GM23338 (cell line): ENCODE results near the gene CMPK2. TPM values are rescaled to one million over a fixed set of nuclear protein-coding genes. Genes with fewer than 3 reads are reported as not detected.

ENCODE experiments used
- ATAC-seq: fragments of 200-7000 bp; cut with Tn5 transposase; 3 replicates; pipeline ENCODE4 v1.9.1; 2020
- DNase-seq: peaks from one replicate; pipeline ENCODE4 v3.0.0-alpha.2; 2015; ENCODE audit warnings: low spot score
- H2AFZ ChIP-seq: fragments of 200-600 bp; sonication (generic); 2 replicates; pipeline ENCODE4 v1.8.0; 2016; ENCODE audit warnings: antibody characterized with exemption, mild to moderate bottlenecking, moderate library complexity
- H3F3A ChIP-seq: fragments of 200-600 bp; sonication (generic); replicated peaks from 2 replicates; pipeline ENCODE4 v1.8.0; 2017; ENCODE audit warnings: antibody characterized with exemption, mixed run types, low read depth
- H3K27ac ChIP-seq: fragments of 200-600 bp; sonication (generic); 2 replicates; pipeline ENCODE4 v1.6.1; 2016; ENCODE audit warnings: low read depth
- H3K27me3 ChIP-seq: fragments of 200-600 bp; sonication (generic); 2 replicates; pipeline ENCODE4 v1.8.0; 2016; ENCODE audit warnings: mild to moderate bottlenecking, mixed run types, moderate library complexity; ENCODE audit not compliant: insufficient read depth
- H3K36me3 ChIP-seq: fragments of 200-600 bp; sonication (generic); 2 replicates; pipeline ENCODE4 v1.8.0; 2016; ENCODE audit warnings: mild to moderate bottlenecking; ENCODE audit not compliant: insufficient read depth
- H3K4me1 ChIP-seq: fragments of 200-600 bp; sonication (generic); 2 replicates; pipeline ENCODE4 v1.8.0; 2016; ENCODE audit warnings: mild to moderate bottlenecking, moderate library complexity; ENCODE audit not compliant: insufficient read depth
- H3K4me2 ChIP-seq: fragments of 200-600 bp; sonication (generic); 2 replicates; pipeline ENCODE4 v1.7.1; 2017; ENCODE audit warnings: mixed run types
- H3K4me3 ChIP-seq: fragments of 200-600 bp; sonication (generic); 2 replicates; pipeline ENCODE4 v1.6.1; 2016; ENCODE audit warnings: mixed run types
- H3K79me2 ChIP-seq: fragments of 200-600 bp; sonication (generic); replicated peaks from 2 replicates; pipeline ENCODE4 v1.8.0; 2017; ENCODE audit warnings: mild to moderate bottlenecking; ENCODE audit not compliant: insufficient read depth
- H3K9me2 ChIP-seq: fragments of 200-600 bp; sonication (generic); 2 replicates; pipeline ENCODE4 v1.8.0; 2017; ENCODE audit not compliant: insufficient read depth
- H4K20me1 ChIP-seq: fragments of 200-600 bp; sonication (generic); replicated peaks from 2 replicates; pipeline ENCODE4 v1.8.0; 2017; ENCODE audit warnings: mild to moderate bottlenecking; ENCODE audit not compliant: insufficient read depth
- H3K27ac Mint-ChIP-seq: 2 replicates; pipeline ENCODE4 v1.8.0; 2020; ENCODE audit warnings: inconsistent platforms, mild to moderate bottlenecking, moderate library complexity, mixed read lengths
- H3K27me3 Mint-ChIP-seq: 3 replicates; pipeline ENCODE4 v1.8.0; 2022; ENCODE audit warnings: low read depth, mild to moderate bottlenecking, moderate library complexity, mixed read lengths, inconsistent platforms; ENCODE audit not compliant: insufficient read depth, poor library complexity
- H3K36me3 Mint-ChIP-seq: 3 replicates; pipeline ENCODE4 v1.8.0; 2021; ENCODE audit warnings: low read depth, mild to moderate bottlenecking, inconsistent platforms, moderate library complexity, mixed read lengths
- H3K4me1 Mint-ChIP-seq: 3 replicates; pipeline ENCODE4 v1.8.0; 2020; ENCODE audit warnings: mild to moderate bottlenecking, inconsistent platforms, mixed read lengths
- H3K4me3 Mint-ChIP-seq: 3 replicates; pipeline ENCODE4 v1.8.0; 2021; ENCODE audit warnings: moderate library complexity, mild to moderate bottlenecking, inconsistent platforms, mixed read lengths
- H3K9me3 Mint-ChIP-seq: 3 replicates; pipeline ENCODE4 v1.8.0; 2020; ENCODE audit warnings: moderate library complexity, mild to moderate bottlenecking, inconsistent platforms, mixed read lengths
- CREB1 ChIP-seq: fragments of 250-450 bp; sonication (Bioruptor Pico); IDR thresholded peaks from 2 replicates; pipeline ENCODE4 v1.5.0; 2020; ENCODE audit warnings: low read depth, mild to moderate bottlenecking, moderate library complexity
- EZH2 ChIP-seq: fragments of 200-600 bp; sonication (generic); IDR thresholded peaks from one replicate; pipeline ENCODE4 v1.8.0; 2017; ENCODE audit warnings: antibody characterized with exemption, mild to moderate bottlenecking, low read depth; ENCODE audit not compliant: unreplicated experiment
- EZH2phosphoT487 ChIP-seq: fragments of 200-600 bp; sonication (generic); IDR thresholded peaks from one replicate; pipeline ENCODE4 v1.8.1; 2018; ENCODE audit warnings: antibody characterized with exemption; ENCODE audit not compliant: unreplicated experiment
- POLR2AphosphoS5 ChIP-seq: IDR thresholded peaks from 2 replicates; pipeline ENCODE4 v1.6.1; 2016; ENCODE audit warnings: antibody characterized with exemption, low read depth
- STAT1 ChIP-seq: IDR thresholded peaks from one replicate; pipeline ENCODE4 v1.6.1; 2016; ENCODE audit warnings: antibody characterized with exemption; ENCODE audit not compliant: unreplicated experiment
- polyA plus RNA-seq: library from polyadenylated mRNA; unstranded; fragments of >200 nt; fragmentation: Nextera tagmentation; extraction: Ambion mirVana; gene quantifications from 2 replicates; pipeline ENCODE4 v1.2.1, GENCODE V29; 2016
- total RNA-seq: library from RNA; depleted of rRNA; stranded (reverse); fragments of >200 nt; shearing (Covaris generic); gene quantifications from 2 replicates; pipeline ENCODE4 v1.2.3, GENCODE V29; 2014
- TF ChIP-seq, protein P1 (sequence below), 2 experiments: fragments of 200-600 bp in 1 of 2; sonication (generic) in 1 of 2; conservative IDR thresholded peaks; 2 replicates each; pipeline versions ENCODE4 v1.5.1 to v1.6.1; 2016 to 2017; ENCODE audit warnings: antibody characterized with exemption in 2 of 2, low read depth in 2 of 2, mild to moderate bottlenecking in 2 of 2, moderate library complexity in 1 of 2
- TF ChIP-seq, protein P2 (sequence below): IDR thresholded peaks from one replicate; pipeline ENCODE4 v1.6.1; 2018; ENCODE audit warnings: antibody characterized with exemption; ENCODE audit not compliant: unreplicated experiment
- TF ChIP-seq, protein P3 (sequence below): IDR thresholded peaks from 2 replicates; pipeline ENCODE4 v1.6.1; 2016; ENCODE audit warnings: antibody characterized with exemption
- TF ChIP-seq, protein P4 (sequence below): fragments of 250-450 bp; sonication (Bioruptor Pico); IDR thresholded peaks from 2 replicates; pipeline ENCODE4 v1.5.0; 2020; ENCODE audit warnings: mild to moderate bottlenecking, moderate library complexity

CMPK2 gene
- total and polyA plus RNA-seq, 2 experiments from 2014 or later: 0.13 to 0.56 TPM

DNA sequence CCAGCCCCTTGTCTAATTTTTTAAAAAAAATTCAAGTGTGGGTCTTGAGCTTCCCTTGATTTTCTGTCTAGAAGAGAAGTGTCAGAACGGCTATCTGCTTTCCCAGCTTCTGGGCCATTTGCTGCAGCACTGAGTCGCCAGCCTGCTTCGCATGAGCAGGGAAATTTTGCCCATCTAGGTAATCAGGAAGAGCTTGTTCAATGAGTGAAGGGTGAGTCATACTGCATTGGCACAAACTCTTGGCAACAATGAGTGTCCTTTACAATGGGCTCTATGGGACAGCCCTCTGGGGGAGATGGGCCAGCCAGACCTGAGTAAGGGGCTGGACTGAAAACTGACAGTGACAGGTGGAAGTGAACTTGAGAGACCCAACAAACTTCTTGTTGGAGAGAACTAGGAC, 49.1 kb upstream of the CMPK2 start (continued):
- TF ChIP-seq, protein P1, sequence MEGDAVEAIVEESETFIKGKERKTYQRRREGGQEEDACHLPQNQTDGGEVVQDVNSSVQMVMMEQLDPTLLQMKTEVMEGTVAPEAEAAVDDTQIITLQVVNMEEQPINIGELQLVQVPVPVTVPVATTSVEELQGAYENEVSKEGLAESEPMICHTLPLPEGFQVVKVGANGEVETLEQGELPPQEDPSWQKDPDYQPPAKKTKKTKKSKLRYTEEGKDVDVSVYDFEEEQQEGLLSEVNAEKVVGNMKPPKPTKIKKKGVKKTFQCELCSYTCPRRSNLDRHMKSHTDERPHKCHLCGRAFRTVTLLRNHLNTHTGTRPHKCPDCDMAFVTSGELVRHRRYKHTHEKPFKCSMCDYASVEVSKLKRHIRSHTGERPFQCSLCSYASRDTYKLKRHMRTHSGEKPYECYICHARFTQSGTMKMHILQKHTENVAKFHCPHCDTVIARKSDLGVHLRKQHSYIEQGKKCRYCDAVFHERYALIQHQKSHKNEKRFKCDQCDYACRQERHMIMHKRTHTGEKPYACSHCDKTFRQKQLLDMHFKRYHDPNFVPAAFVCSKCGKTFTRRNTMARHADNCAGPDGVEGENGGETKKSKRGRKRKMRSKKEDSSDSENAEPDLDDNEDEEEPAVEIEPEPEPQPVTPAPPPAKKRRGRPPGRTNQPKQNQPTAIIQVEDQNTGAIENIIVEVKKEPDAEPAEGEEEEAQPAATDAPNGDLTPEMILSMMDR (conservative IDR thresholded peaks at IDR 0.05; ENCODE audit: low read depth in 2 of 2): no peak
- TF ChIP-seq POLR2AphosphoS5 (no peak), CREB1 (no peak), STAT1 (no peak), EZH2 (no peak)
- TF ChIP-seq, protein P2, sequence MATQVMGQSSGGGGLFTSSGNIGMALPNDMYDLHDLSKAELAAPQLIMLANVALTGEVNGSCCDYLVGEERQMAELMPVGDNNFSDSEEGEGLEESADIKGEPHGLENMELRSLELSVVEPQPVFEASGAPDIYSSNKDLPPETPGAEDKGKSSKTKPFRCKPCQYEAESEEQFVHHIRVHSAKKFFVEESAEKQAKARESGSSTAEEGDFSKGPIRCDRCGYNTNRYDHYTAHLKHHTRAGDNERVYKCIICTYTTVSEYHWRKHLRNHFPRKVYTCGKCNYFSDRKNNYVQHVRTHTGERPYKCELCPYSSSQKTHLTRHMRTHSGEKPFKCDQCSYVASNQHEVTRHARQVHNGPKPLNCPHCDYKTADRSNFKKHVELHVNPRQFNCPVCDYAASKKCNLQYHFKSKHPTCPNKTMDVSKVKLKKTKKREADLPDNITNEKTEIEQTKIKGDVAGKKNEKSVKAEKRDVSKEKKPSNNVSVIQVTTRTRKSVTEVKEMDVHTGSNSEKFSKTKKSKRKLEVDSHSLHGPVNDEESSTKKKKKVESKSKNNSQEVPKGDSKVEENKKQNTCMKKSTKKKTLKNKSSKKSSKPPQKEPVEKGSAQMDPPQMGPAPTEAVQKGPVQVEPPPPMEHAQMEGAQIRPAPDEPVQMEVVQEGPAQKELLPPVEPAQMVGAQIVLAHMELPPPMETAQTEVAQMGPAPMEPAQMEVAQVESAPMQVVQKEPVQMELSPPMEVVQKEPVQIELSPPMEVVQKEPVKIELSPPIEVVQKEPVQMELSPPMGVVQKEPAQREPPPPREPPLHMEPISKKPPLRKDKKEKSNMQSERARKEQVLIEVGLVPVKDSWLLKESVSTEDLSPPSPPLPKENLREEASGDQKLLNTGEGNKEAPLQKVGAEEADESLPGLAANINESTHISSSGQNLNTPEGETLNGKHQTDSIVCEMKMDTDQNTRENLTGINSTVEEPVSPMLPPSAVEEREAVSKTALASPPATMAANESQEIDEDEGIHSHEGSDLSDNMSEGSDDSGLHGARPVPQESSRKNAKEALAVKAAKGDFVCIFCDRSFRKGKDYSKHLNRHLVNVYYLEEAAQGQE: no peak
- TF ChIP-seq, protein P3, sequence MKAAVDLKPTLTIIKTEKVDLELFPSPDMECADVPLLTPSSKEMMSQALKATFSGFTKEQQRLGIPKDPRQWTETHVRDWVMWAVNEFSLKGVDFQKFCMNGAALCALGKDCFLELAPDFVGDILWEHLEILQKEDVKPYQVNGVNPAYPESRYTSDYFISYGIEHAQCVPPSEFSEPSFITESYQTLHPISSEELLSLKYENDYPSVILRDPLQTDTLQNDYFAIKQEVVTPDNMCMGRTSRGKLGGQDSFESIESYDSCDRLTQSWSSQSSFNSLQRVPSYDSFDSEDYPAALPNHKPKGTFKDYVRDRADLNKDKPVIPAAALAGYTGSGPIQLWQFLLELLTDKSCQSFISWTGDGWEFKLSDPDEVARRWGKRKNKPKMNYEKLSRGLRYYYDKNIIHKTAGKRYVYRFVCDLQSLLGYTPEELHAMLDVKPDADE: no peak

DNA sequence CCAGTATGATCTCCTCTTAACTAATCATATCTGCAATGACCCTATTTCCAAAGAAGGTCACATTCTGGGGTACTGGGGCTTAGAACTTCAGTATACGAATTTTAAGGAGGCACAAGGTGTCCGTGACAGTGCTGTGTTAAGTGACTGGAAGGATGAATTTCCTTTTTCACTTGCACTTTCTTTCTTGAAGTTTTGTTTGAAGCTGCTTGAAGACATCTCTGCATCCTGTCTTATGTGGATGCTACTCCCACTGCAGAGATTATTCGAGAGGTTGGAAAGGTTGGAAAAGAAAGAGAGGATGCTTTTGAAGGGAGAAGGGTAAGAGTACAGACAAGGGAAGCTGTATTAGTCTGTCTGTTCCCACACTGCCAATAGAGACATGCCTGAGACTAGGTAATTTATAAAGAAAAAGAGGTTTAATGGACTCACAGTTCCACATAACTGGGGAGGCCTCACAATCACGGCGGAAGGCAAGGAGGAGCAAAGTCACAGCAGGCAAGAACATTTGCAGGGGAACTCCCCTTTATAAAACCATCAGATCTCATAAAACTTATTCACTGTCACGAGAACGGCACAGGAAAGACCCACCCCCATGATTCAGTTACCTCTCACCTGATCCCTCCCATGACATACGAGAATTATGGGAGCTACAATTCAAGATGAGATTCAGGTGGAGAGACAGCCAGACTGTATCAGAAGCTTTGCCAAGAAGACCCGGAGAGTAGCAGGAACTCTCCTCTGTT, 47.9 kb upstream of the CMPK2 start:
- H3K9me2 ChIP-seq: no peaks in the 10 kb centered on the region
- Mint-ChIP-seq H3K27me3 (peaks cover 6% of the 10 kb centered on the region), H3K9me3 (no peaks in the 10 kb centered on the region; the same call in 2 of the 3 replicates), H3K4me1 (peaks cover 13% of the 10 kb centered on the region), H3K27ac (no peak overlapping the region), H3K4me3 (no peak overlapping the region), H3K36me3 (no peaks in the 10 kb centered on the region)
- H3K27ac ChIP-seq: no peak overlapping the region
- H3K79me2 ChIP-seq: no peaks in the 10 kb centered on the region
- H3K36me3 ChIP-seq: no peaks in the 10 kb centered on the region
- peaks cover 20% of the 10 kb centered on the region for H3K27me3 ChIP-seq
- H2AFZ ChIP-seq: no peak overlapping the region
- ATAC-seq: no peak
- no peaks in the 10 kb centered on the region for H3F3A ChIP-seq
- H3K4me1 ChIP-seq: peaks cover 8% of the 10 kb centered on the region
- no peaks in the 10 kb centered on the region for H4K20me1 ChIP-seq
- no peak for DNase-seq
- H3K4me2 ChIP-seq: no peak overlapping the region
- H3K4me3 ChIP-seq: no peak overlapping the region
- TF ChIP-seq CREB1 (no peak), EZH2 (no peak), EZH2phosphoT487 (no peak), POLR2AphosphoS5 (no peak), STAT1 (no peak)
- TF ChIP-seq, protein P4, sequence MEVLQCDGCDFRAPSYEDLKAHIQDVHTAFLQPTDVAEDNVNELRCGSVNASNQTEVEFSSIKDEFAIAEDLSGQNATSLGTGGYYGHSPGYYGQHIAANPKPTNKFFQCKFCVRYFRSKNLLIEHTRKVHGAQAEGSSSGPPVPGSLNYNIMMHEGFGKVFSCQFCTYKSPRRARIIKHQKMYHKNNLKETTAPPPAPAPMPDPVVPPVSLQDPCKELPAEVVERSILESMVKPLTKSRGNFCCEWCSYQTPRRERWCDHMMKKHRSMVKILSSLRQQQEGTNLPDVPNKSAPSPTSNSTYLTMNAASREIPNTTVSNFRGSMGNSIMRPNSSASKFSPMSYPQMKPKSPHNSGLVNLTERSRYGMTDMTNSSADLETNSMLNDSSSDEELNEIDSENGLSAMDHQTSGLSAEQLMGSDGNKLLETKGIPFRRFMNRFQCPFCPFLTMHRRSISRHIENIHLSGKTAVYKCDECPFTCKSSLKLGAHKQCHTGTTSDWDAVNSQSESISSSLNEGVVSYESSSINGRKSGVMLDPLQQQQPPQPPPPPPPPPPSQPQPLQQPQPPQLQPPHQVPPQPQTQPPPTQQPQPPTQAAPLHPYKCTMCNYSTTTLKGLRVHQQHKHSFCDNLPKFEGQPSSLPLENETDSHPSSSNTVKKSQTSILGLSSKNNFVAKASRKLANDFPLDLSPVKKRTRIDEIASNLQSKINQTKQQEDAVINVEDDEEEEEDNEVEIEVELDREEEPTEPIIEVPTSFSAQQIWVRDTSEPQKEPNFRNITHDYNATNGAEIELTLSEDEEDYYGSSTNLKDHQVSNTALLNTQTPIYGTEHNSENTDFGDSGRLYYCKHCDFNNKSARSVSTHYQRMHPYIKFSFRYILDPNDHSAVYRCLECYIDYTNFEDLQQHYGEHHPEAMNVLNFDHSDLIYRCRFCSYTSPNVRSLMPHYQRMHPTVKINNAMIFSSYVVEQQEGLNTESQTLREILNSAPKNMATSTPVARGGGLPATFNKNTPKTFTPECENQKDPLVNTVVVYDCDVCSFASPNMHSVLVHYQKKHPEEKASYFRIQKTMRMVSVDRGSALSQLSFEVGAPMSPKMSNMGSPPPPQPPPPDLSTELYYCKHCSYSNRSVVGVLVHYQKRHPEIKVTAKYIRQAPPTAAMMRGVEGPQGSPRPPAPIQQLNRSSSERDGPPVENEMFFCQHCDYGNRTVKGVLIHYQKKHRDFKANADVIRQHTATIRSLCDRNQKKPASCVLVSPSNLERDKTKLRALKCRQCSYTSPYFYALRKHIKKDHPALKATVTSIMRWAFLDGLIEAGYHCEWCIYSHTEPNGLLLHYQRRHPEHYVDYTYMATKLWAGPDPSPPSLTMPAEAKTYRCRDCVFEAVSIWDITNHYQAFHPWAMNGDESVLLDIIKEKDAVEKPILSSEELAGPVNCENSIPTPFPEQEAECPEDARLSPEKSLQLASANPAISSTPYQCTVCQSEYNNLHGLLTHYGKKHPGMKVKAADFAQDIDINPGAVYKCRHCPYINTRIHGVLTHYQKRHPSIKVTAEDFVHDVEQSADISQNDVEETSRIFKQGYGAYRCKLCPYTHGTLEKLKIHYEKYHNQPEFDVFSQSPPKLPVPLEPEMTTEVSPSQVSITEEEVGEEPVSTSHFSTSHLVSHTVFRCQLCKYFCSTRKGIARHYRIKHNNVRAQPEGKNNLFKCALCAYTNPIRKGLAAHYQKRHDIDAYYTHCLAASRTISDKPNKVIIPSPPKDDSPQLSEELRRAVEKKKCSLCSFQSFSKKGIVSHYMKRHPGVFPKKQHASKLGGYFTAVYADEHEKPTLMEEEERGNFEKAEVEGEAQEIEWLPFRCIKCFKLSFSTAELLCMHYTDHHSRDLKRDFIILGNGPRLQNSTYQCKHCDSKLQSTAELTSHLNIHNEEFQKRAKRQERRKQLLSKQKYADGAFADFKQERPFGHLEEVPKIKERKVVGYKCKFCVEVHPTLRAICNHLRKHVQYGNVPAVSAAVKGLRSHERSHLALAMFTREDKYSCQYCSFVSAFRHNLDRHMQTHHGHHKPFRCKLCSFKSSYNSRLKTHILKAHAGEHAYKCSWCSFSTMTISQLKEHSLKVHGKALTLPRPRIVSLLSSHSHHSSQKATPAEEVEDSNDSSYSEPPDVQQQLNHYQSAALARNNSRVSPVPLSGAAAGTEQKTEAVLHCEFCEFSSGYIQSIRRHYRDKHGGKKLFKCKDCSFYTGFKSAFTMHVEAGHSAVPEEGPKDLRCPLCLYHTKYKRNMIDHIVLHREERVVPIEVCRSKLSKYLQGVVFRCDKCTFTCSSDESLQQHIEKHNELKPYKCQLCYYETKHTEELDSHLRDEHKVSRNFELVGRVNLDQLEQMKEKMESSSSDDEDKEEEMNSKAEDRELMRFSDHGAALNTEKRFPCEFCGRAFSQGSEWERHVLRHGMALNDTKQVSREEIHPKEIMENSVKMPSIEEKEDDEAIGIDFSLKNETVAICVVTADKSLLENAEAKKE (CRISPR knock-in tag): no peak
